ENCODE measurements around the gene CTSO.

- TF ChIP-seq GATA2 (IDR thresholded peaks at IDR 0.05; ENCODE audit: low read depth, low read length): no peak
- no peak for TF ChIP-seq GATA3 (IDR thresholded peaks at IDR 0.05; ENCODE audit: low read depth, low read length)
Observed at GRCh38 chr4:155954939-155955338, 1.3 kb upstream of the CTSO start.

Data from SH-SY5Y (cell line).